ENCODE results near the gene FABP3. TPM values are rescaled to one million over a fixed set of nuclear protein-coding genes. Genes with fewer than 3 reads are reported as not detected.

Gene FABP3
- total and polyA plus RNA-seq, 8 donors, result 7.6 to 73.5 (median 43.0) TPM; not detected in 1

- TF ChIP-seq, protein P1, sequence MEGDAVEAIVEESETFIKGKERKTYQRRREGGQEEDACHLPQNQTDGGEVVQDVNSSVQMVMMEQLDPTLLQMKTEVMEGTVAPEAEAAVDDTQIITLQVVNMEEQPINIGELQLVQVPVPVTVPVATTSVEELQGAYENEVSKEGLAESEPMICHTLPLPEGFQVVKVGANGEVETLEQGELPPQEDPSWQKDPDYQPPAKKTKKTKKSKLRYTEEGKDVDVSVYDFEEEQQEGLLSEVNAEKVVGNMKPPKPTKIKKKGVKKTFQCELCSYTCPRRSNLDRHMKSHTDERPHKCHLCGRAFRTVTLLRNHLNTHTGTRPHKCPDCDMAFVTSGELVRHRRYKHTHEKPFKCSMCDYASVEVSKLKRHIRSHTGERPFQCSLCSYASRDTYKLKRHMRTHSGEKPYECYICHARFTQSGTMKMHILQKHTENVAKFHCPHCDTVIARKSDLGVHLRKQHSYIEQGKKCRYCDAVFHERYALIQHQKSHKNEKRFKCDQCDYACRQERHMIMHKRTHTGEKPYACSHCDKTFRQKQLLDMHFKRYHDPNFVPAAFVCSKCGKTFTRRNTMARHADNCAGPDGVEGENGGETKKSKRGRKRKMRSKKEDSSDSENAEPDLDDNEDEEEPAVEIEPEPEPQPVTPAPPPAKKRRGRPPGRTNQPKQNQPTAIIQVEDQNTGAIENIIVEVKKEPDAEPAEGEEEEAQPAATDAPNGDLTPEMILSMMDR (IDR thresholded peaks at IDR 0.05), result no peak
- TF ChIP-seq POLR2AphosphoS5 (IDR thresholded peaks at IDR 0.05) (no peak), POLR2A (IDR thresholded peaks at IDR 0.05) (no peak), EP300 (IDR thresholded peaks at IDR 0.05) (no peak)
- no peaks in the 10 kb centered on the region for H3K27me3 ChIP-seq
Measured at GRCh38 chr1:31324992-31325391, 47.9 kb downstream of the FABP3 start.

DNA sequence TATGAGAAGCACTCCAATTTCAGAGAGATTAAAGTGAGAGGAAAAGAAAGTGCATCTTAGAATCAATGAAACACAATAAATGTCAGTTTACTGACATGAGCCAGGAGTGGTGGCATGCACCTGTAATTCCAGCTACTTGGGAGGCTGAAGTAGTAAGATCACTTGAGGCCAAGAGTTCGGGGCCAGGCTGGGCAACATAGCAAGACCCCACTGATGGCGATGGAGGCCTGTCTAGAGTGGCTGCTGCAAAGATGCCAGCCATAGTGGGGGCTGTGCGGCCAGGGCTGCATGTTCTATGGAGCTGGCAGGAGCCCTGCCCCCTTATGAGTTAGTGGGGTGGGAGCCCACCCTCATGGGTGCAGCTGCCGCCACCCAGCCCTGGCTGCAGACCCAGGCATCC, 48.8 kb downstream of the FABP3 start:
- H3K4me3 ChIP-seq, result no peak overlapping the region
- no peaks in the 10 kb centered on the region for H3K9me3 ChIP-seq
- H3K27ac ChIP-seq, result no peak overlapping the region
- H3K4me1 ChIP-seq, result no peaks in the 10 kb centered on the region
- H3K36me3 ChIP-seq, result peaks cover 0 to 53% (median 50%) of the 10 kb centered on the region in 4 donors
- DNase-seq, result no peak
- no peak for TF ChIP-seq POLR2AphosphoS5 (IDR thresholded peaks at IDR 0.05)
- TF ChIP-seq, protein P1 (IDR thresholded peaks at IDR 0.05), result no peak
- no peak for TF ChIP-seq EP300 (IDR thresholded peaks at IDR 0.05)
- TF ChIP-seq POLR2A (IDR thresholded peaks at IDR 0.05), result no peak
- no peaks in the 10 kb centered on the region for H3K27me3 ChIP-seq
- 90 to 100% (median 99%) methylated on average over 3 to 4 of the region's 4 CpGs for WGBS, 5 donors
- intact Hi-C loops (cut with DNase I; ENCODE audit: low total_unique reads), result no loop called here

More at GRCh38 chr1:31324992-31325391, 47.9 kb downstream of the FABP3 start:
- 92 to 99% (median 94%) methylated on average over 3 of the region's 3 CpGs for WGBS, 5 donors
- H3K36me3 ChIP-seq, result peaks cover 0 to 44% (median 41%) of the 10 kb centered on the region in 4 donors
- intact Hi-C loops (cut with DNase I; ENCODE audit: low total_unique reads), result no loop called here
- DNase-seq, result no peak
- H3K4me1 ChIP-seq, result no peaks in the 10 kb centered on the region
- H3K27ac ChIP-seq, result no peak overlapping the region
- no peaks in the 10 kb centered on the region for H3K9me3 ChIP-seq
- H3K4me3 ChIP-seq, result no peak overlapping the region

GRCh38 chr1:31318146-31318545, 54.7 kb downstream of the FABP3 start:
- Histone ChIP-seq H3K9me3 (no peaks in the 10 kb centered on the region), H3K36me3 (peaks cover 14 to 94% (median 83%) of the 10 kb centered on the region in 4 donors), H3K27ac (no peak overlapping the region), H3K4me3 (no peak overlapping the region), H3K27me3 (no peaks in the 10 kb centered on the region), H3K4me1 (no peaks in the 10 kb centered on the region)
- DNase-seq, result no peak
- intact Hi-C loops (cut with DNase I; ENCODE audit: low total_unique reads), result no loop called here
- WGBS, 5 donors, result 53 to 79% (median 67%) methylated on average over 1 of the region's 1 CpG
- TF ChIP-seq POLR2AphosphoS5 (IDR thresholded peaks at IDR 0.05) (no peak), EP300 (IDR thresholded peaks at IDR 0.05) (no peak), POLR2A (IDR thresholded peaks at IDR 0.05) (no peak)
- TF ChIP-seq, protein P1 (IDR thresholded peaks at IDR 0.05), result no peak

- 91 to 98% (median 96%) methylated on average over 3 of the region's 3 CpGs for WGBS, 5 donors
- Histone ChIP-seq H3K27ac (no peak overlapping the region), H3K4me1 (no peaks in the 10 kb centered on the region), H3K9me3 (no peaks in the 10 kb centered on the region), H3K4me3 (no peak overlapping the region), H3K27me3 (no peaks in the 10 kb centered on the region), H3K36me3 (peaks cover 22 to 99% (median 98%) of the 10 kb centered on the region in 4 donors)
- DNase-seq, result no peak
- TF ChIP-seq POLR2AphosphoS5 (IDR thresholded peaks at IDR 0.05) (no peak), POLR2A (IDR thresholded peaks at IDR 0.05) (no peak), EP300 (IDR thresholded peaks at IDR 0.05) (no peak)
- intact Hi-C loops (cut with DNase I; ENCODE audit: low total_unique reads), result no loop called here
Measured at GRCh38 chr1:31315902-31316301, 57.0 kb downstream of the FABP3 start.

Other genes starting within 250 kb of the FABP3 start
- gene NKAIN1, start 133.2 kb downstream of the FABP3 start, total RNA-seq, result not detected
- under 1 TPM in 1 of 3 donors, not detected in 2; 0.08 TPM for gene NKAIN1, start 133.2 kb downstream of the FABP3 start, polyA plus RNA-seq
- 100 to 1,000 TPM in 1 of 5 donors, 10 to 100 TPM in 3, 1 to 10 TPM in 1; 1.8 to 100 (median 21.3) TPM for gene SNRNP40, start 76.3 kb downstream of the FABP3 start, total RNA-seq
- gene SNRNP40, start 76.3 kb downstream of the FABP3 start, polyA plus RNA-seq, result 10 to 100 TPM; 16.6 to 19.7 (median 19.4) TPM
- gene ZCCHC17, start 76.0 kb downstream of the FABP3 start, total RNA-seq, result 10 to 100 TPM in 2 of 5 donors, 1 to 10 TPM in 2, not detected in 1; 1.8 to 31.6 (median 15.0) TPM
- gene ZCCHC17, start 76.0 kb downstream of the FABP3 start, polyA plus RNA-seq, result 10 to 100 TPM; 23.2 to 39.0 (median 32.7) TPM
- 100 to 1,000 TPM in 1 of 5 donors, 10 to 100 TPM in 4; 12.3 to 114 (median 92.0) TPM for gene SERINC2, start 40.1 kb upstream of the FABP3 start, total RNA-seq
- 10 to 100 TPM; 50.9 to 76.3 (median 55.6) TPM for gene SERINC2, start 40.1 kb upstream of the FABP3 start, polyA plus RNA-seq
- 100 to 1,000 TPM in 4 of 5 donors, 10 to 100 TPM in 1; 88.1 to 691 (median 173) TPM for gene TINAGL1, start 203.4 kb upstream of the FABP3 start, total RNA-seq
- 10 to 100 TPM; 17.9 to 43.8 (median 37.6) TPM for gene TINAGL1, start 203.4 kb upstream of the FABP3 start, polyA plus RNA-seq
- not detected for gene HCRTR1, start 244.6 kb upstream of the FABP3 start, total RNA-seq
- not detected for gene HCRTR1, start 244.6 kb upstream of the FABP3 start, polyA plus RNA-seq